Sigmoid colon (tissue), 4 donors: ENCODE measurements around the gene TRIM33.

Experiments used
- CTCF ChIP-seq, 4 experiments: fragments of 450-650 bp in 3 of 4; fragments of 200-600 bp in 1 of 4; IDR thresholded peaks; one replicate each; pipeline ENCODE4 v1.5.1; 2016 to 2019; ENCODE audit warnings: antibody characterized with exemption in 4 of 4, mild to moderate bottlenecking in 3 of 4, moderate library complexity in 2 of 4
- EP300 ChIP-seq, 4 donors: sonication (generic); formaldehyde crosslinking; IDR thresholded peaks; one replicate each; pipeline ENCODE4 v1.6.1; 2017; ENCODE audit warnings: antibody characterized with exemption in 4 of 4
- POLR2A ChIP-seq, 2 donors: fragments of 450-650 bp; IDR thresholded peaks; one replicate each; pipeline ENCODE4 v1.6.1; 2016; ENCODE audit warnings: antibody characterized with exemption in 2 of 2, mild to moderate bottlenecking in 2 of 2, moderate library complexity in 2 of 2
- POLR2AphosphoS5 ChIP-seq, 4 donors: sonication (generic); formaldehyde crosslinking; IDR thresholded peaks; one replicate each; pipeline ENCODE4 v1.6.1; 2017; ENCODE audit warnings: antibody characterized with exemption in 4 of 4

GRCh38 chr1:114431026-114431425 is 80.0 kb downstream of the TRIM33 start:
- TF ChIP-seq CTCF (IDR thresholded peaks at IDR 0.05) (no peak), EP300 (IDR thresholded peaks at IDR 0.05) (no peak), POLR2A (IDR thresholded peaks at IDR 0.05) (no peak), POLR2AphosphoS5 (IDR thresholded peaks at IDR 0.05) (peak; percentile 19 to 72 (median 52))
